Esophagus squamous epithelium (tissue), 5 donors: Measurements from ENCODE around the gene HLX. TPM values are rescaled to one million over a fixed set of nuclear protein-coding genes. Genes with fewer than 3 reads are reported as not detected.
A peak's percentile ranks its signal among the peaks of the same experiment; 100 is the strongest.

Experiments
- DNase-seq: peaks from one replicate; lab custom pipeline; 2025; lab: John Stamatoyannopoulos, UW
- H3K27ac ChIP-seq, 4 donors: fragments of 200-600 bp; sonication (generic); one replicate each; pipeline ENCODE4 v1.5.1; 2016 to 2019; ENCODE audit warnings: mild to moderate bottlenecking in 1 of 4
- H3K27me3 ChIP-seq, 4 donors: fragments of 200-600 bp; sonication (generic); 1 replicate in 3 of 4; 2 replicates in 1 of 4; pipeline versions ENCODE4 v1.5.1 to v1.6.0; 2017 to 2021; ENCODE audit warnings: antibody characterized with exemption in 1 of 4
- H3K36me3 ChIP-seq, 3 donors: fragments of 200-600 bp; sonication (generic); one replicate each; pipeline ENCODE4 v1.5.1; 2016 to 2019
- H3K4me1 ChIP-seq, 3 donors: fragments of 200-600 bp; sonication (generic); one replicate each; pipeline ENCODE4 v1.5.1; 2017 to 2019
- H3K4me3 ChIP-seq, 4 donors: fragments of 200-600 bp; sonication (generic); 1 replicate in 3 of 4; 2 replicates in 1 of 4; pipeline ENCODE4 v1.5.1; 2016 to 2019; ENCODE audit warnings: mild to moderate bottlenecking in 2 of 4, moderate library complexity in 1 of 4
- H3K9me3 ChIP-seq, 3 donors: fragments of 200-600 bp; sonication (generic); one replicate each; pipeline ENCODE4 v1.5.1; 2016 to 2019
- CTCF ChIP-seq, 6 experiments: fragments of 450-650 bp in 4 of 6; fragments of 200-600 bp in 2 of 6; sonication (generic) in 2 of 6; IDR thresholded peaks; one replicate each; pipeline ENCODE4 v1.5.1; 2016 to 2019; ENCODE audit warnings: antibody characterized with exemption in 6 of 6, mild to moderate bottlenecking in 4 of 6, moderate library complexity in 4 of 6
- POLR2A ChIP-seq, 4 donors: fragments of 450-650 bp; IDR thresholded peaks; one replicate each; pipeline ENCODE4 v1.6.1; 2017; ENCODE audit warnings: antibody characterized with exemption in 4 of 4, mild to moderate bottlenecking in 4 of 4, moderate library complexity in 3 of 4
- WGBS, 2 donors: methylation state at CpG; one replicate each; pipeline ENCODE4 v1.1.5; 2018; 5-methylcytosine and 5-hydroxymethylcytosine counted together
- intact Hi-C: fragments of 100-400 bp; cut with DNase I; formaldehyde crosslinking; loops from one replicate; pipeline ENCODE4 v1.15.0; 2022
- total RNA-seq, 4 donors: library from RNA; depleted of rRNA; stranded (reverse); fragments of >200 nt; gene quantifications; one replicate each; pipeline ENCODE4 v1.1.0, GENCODE V29; 2016
- donor health status: DM: yes; HTN: yes; CAD: no.

Gene HLX
- total RNA-seq, 4 donors from 2014 or later, result 0.23 to 7.2 (median 0.97) TPM

DNA sequence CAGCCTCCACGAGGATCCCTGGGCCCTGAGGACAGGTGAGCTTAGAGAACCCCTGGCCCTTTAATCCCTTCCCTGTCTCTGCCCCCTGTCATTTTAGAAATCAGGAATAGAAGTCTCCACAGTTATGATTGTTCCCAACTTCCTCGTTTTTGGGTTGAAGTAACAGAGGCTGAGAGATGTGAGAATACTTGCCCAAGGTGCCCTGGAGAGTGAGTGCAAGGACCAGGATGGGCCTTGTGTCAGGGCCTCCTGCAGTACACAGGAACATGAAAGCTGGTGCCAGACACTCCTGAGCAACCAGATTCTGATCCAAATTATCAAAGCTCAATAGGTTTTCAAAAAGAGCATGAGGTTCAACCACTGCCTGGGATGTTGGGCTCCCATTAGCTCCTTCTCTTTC lies 10.1 kb downstream of the HLX start:
- DNase-seq, result no peak
- Histone ChIP-seq H3K4me1 (peaks cover 11 to 39% (median 14%) of the 10 kb centered on the region in 3 donors), H3K36me3 (peaks cover 0 to 19% (median 0%) of the 10 kb centered on the region in 3 donors), H3K27me3 (peaks cover 10 to 100% (median 42%) of the 10 kb centered on the region in 4 donors), H3K4me3 (no peak overlapping the region), H3K27ac (no peak overlapping the region), H3K9me3 (no peaks in the 10 kb centered on the region)
- TF ChIP-seq POLR2A (IDR thresholded peaks at IDR 0.05) (no peak), CTCF (IDR thresholded peaks at IDR 0.05) (no peak)
- 28 to 39% methylated on average over 2 of the region's 2 CpGs for WGBS, 2 donors
- intact Hi-C loops, result no loop called here

GRCh38 chr1:220889848-220890287 lies 10.6 kb downstream of the HLX start:
- intact Hi-C loops, result no loop called here
- no peak for DNase-seq
- TF ChIP-seq CTCF (IDR thresholded peaks at IDR 0.05), result no peak

GRCh38 chr1:220890602-220891001 lies 11.4 kb downstream of the HLX start:
- no peak for DNase-seq
- no peak for TF ChIP-seq POLR2A (IDR thresholded peaks at IDR 0.05)
- TF ChIP-seq CTCF (IDR thresholded peaks at IDR 0.05), result no peak
- intact Hi-C loops, result no loop called here
- Histone ChIP-seq H3K4me1 (peaks cover 13 to 38% (median 14%) of the 10 kb centered on the region in 3 donors), H3K4me3 (no peak overlapping the region), H3K27me3 (peaks cover 10 to 100% (median 50%) of the 10 kb centered on the region in 4 donors), H3K9me3 (no peaks in the 10 kb centered on the region), H3K27ac (no peak overlapping the region), H3K36me3 (peaks cover 0 to 6% (median 0%) of the 10 kb centered on the region in 3 donors)
- 50 to 82% methylated on average over 1 of the region's 1 CpG for WGBS, 2 donors

More at GRCh38 chr1:220889848-220890287, 10.6 kb downstream of the HLX start:
- WGBS, 2 donors, result 50 to 75% methylated on average over 9 to 15 of the region's 15 CpGs
- H3K4me1 ChIP-seq, result peaks cover 13 to 38% (median 14%) of the 10 kb centered on the region in 3 donors
- H3K27me3 ChIP-seq, result peaks cover 10 to 100% (median 46%) of the 10 kb centered on the region in 4 donors
- H3K27ac ChIP-seq, result no peak overlapping the region
- H3K4me3 ChIP-seq, result no peak overlapping the region
- H3K36me3 ChIP-seq, result peaks cover 0 to 14% (median 0%) of the 10 kb centered on the region in 3 donors
- H3K9me3 ChIP-seq, result no peaks in the 10 kb centered on the region

- WGBS, 2 donors, result 24 to 27% methylated on average over 27 to 43 of the region's 47 CpGs
Measured at GRCh38 chr1:220891224-220892085, 12.2 kb downstream of the HLX start.

More at GRCh38 chr1:220891224-220892085, 12.2 kb downstream of the HLX start:
- Histone ChIP-seq H3K36me3 (no peaks in the 10 kb centered on the region), H3K27me3 (peaks cover 10 to 100% (median 53%) of the 10 kb centered on the region in 4 donors), H3K4me1 (peaks cover 13 to 38% (median 14%) of the 10 kb centered on the region in 3 donors), H3K27ac (no peak overlapping the region), H3K9me3 (no peaks in the 10 kb centered on the region), H3K4me3 (peak overlapping the region in 1 of 4 donors; percentile 14)
- no peak for TF ChIP-seq POLR2A (IDR thresholded peaks at IDR 0.05)
- TF ChIP-seq CTCF (IDR thresholded peaks at IDR 0.05), result no peak
- intact Hi-C loops, result no loop called here
- DNase-seq, result no peak
